ENCODE results near the gene TSPAN2.

Gene TSPAN2

DNA sequence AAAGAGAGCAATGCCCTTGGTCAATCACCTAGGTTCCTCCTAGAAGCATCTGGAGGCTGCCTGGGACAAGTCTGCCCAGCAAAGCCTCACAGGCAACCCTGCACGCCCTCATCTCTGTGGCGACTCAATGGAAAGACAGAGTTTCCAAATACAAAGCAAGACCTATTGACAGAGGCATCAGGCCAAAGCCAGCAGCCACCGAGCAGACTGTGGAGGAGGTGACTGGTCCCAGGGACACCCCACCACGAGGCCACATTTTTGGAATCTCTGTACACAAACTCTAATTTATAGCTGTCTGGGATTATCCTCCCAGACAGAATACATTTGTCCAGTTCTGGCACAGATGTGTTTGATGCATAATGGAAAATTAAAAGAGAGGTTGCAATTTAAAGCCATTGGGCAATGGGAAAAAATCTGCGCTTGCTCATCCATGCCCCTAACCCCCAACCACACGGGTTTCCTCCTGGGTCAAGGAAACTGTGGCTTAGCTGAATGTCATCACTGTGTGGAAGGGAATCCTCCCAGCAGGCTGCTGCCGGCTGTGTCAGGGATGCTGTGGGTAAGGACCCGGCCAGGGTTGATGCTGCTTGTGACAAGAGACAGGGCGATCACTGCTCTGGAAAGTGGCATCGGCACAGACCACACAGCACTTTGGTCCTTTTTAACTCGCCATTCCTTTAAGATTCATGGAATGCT is 14.3 kb downstream of the TSPAN2 start:
- DNase-seq (ENCODE audit: low read depth): no peak

DNA sequence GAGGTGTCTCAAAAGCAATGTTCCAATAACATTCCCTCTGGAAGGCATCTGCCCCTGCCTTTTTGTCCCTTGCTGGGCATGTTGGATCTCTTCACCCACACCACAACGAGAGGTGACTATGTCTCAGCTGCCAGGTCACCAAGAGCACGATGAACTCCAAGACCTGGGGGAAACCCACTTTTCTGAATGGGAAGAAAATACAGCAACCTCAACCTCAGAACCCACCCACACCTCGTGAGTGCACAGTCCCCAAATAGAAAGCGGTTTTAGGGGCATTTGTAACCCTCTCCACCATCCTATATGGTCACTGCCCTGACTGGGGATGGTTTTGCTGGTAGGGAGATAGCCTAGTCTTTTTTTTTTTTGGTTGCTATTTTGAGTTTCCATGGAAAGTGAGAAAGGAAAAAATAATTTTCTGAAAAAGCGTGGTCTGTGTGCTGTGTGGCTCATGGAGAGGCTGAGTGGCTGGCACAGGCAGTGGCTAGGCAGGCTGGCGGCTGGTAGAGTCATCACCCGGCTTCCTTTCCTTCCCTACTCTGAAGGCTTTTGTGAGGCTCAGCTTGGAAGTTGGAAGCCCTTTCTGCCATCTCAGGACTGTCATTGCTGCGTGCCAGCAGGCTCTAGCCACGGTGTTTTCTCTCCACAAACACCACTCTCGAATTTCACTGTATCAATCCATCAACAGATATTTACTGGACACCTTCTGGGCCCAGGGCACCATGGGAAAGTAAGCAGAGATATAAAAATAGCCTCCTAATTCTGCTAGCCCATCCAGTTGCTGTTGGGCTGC is 15.8 kb downstream of the TSPAN2 start:
- no peak for DNase-seq (ENCODE audit: low read depth)

DNA sequence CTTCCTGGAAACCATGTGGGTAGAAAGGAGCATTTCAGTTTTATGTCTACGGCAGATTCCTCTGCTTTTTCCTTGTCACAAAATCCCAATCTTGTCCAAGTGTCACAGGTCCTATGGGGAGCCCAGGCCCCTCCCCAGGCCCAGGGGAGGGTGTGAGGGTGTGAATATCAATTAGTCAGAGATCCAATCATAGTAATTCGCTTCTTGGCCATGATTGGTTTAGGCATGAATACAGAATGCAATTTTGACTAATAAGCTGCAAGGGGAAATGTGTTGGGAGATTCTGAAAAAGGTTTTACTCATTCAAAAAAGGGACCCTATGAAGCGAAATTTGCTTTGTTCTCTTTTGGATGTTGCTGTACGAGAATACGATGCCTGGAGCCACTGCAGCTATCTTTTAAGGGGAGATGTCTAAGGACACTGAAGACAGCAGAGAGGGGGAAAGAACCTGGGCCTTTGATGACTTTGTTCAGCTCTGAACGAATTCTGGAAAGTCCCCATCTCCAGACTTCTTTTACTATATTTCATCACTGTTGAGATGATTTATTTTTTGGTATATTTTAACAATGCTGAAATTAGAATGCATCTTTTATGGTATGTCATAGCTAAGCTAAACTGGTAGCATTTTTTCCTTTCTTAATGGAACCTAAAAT is 18.2 kb downstream of the TSPAN2 start:
- DNase-seq (ENCODE audit: low read depth): no peak

DNA sequence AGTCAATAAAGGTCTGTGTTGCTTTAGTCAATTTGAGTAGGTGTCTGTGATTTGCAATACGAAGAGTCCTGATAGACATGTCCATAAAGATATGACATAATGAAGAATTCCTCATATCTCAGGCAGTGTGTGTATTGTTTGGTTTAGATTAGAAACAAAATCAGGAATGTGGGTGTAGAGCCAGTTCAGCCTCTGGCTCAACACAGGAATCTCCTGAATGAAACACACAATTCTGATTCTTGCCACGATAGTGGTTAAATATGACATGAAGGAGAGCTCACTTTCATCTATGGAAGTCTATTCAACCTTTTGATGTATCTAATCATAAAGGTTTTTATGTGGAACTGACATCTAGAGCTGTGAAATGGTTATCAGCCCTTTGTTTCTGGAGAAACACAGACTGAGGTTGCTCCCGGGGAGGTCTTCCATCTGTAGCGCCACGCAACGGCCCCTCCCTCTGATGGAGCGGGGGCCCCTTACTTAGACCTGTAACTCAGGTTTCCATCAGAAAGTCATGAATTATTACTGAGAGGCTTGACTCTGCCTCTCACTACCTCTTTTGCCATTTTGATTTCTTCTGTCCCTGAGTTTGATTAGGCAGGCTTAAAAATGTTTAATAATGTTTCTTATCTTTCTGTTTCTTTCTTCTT is 19.5 kb downstream of the TSPAN2 start:
- DNase-seq (ENCODE audit: low read depth): no peak

DNA sequence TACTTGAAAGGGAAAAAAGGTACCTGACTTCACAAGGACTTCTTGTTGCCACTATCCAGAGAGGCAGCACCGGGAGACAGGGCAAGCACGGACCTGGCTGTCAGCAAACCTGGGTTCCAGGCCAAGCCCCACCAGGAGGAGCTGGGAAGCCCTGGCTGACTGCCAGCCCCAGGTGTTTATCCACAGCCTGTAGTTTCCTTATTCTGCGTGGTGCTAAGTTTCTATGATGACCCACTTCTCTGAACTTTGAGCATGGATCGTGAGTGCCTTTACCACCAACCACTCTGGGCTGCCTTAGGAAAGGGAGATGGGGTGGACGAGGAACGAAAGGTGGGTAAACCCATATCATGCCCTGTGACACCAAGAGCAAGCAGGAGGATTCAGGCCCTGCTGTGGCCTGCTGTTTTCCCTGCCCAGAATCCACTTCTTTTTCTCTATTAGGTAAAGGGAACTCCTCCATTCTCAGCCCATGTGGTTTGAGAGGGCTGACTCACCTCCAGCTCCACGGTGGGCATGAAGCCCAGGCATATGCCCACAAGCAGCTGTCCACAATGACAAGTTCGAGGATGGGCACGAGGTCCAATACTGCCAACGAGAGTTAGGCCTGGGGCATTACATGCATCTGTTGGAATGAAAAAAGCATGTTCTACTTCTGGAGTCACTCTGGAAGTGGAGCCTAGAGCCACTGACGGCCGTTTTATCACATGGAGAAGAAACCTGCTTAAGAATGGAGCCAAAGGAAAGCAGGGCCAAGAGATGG is 20.3 kb downstream of the TSPAN2 start:
- no peak for DNase-seq (ENCODE audit: low read depth)

DNA sequence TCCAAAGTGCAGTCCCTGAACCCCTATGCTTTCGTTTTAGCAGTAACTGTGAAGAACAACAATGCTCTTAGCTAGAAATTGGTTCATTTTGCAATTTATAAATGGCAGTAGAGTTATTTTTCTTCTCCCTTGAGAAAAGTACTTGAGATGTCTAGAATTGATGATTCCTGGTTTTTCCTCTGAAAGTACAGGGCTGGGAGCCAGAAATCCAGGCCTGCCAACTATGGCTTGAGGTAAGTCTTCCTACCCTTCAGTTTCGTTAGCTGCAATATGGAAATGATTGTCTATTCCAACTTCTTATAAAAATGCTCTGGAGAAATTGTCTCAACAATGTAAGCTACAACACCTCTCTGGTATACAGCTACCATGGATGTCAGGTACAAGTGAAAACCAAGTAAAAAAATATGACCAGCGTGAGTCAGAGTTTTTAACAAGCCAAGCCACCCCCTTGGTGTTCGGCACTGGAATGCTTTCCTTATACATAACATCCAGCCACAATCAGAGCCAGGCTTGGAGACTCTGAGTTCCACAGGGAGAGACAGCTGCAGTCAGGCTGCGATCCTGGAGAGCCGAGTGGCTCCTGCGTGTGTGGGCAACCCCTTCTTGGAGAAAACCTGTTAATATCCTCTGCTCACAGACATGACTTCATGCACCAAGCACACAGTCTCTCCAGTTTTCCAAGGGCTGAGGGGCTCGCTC is 22.0 kb downstream of the TSPAN2 start:
- no peak for DNase-seq (ENCODE audit: low read depth)

DNA sequence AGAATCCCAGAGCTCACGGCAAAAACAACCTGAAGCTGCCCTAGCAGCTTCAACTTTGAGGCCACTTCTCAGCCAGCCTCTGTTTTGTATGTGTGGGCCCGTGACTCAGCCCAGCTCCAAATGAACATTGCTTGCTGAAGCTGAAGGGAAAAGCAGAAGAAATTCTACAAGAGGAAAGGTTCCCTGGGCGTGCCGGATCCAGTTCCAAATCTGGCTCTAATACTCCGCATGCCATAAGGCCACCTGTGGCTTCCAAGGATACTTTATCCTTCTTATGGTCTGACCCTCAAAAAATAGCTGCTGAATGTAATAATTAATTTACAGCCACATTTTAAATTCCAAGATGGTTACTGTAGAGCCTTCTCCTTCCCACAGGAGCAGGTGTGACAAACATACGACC is 24.3 kb downstream of the TSPAN2 start:
- no peak for DNase-seq (ENCODE audit: low read depth)

DNA sequence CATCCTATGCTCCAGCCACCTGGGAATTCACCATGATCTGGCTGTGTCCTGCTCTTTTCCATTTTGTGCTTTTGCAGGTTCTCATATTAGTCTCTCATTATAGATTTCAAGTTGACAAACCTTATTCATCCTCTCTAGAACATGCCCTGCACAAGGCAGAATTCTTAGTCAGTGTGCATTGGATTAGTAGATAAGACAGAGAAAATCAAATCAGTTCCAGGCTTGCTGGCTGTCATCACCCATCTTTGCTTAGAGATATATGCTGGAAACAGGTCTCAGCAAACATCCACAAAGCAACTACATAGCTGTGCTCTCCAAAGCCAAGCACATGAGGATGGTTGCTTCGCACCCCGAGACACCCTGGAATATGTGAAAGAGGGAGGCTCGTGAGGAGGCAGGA is 24.8 kb downstream of the TSPAN2 start:
- no peak for DNase-seq (ENCODE audit: low read depth)

DNA sequence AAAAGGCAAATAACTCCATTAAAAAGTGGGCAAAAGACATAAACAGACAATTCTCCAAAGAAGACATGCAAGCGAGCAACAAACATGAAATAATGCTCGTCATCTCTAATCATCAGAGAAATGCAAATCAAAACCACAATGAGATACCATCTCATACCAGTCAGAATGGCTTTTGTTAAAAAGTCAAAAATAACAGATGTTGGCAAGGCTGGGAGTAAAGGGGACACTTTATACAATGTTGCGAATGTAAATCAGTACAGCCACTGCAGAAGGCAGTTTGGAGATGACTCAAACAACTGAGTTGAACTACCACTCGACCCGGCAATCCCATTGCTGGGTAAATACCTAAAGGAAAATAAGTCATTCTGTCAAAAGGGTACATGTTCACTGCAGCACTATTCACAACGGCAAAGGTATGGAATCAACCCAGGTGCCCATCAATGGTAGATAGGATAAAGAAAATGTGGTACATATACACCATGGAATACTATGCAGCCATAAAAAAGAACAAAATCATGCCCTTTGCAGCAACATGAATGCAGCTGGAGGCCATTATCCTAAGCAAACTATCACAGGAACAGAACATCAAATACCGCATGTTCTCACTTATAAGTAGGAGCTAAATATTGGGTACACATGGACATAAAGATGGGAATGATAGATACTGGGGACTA is 25.9 kb downstream of the TSPAN2 start:
- DNase-seq (ENCODE audit: low read depth): no peak

DNA sequence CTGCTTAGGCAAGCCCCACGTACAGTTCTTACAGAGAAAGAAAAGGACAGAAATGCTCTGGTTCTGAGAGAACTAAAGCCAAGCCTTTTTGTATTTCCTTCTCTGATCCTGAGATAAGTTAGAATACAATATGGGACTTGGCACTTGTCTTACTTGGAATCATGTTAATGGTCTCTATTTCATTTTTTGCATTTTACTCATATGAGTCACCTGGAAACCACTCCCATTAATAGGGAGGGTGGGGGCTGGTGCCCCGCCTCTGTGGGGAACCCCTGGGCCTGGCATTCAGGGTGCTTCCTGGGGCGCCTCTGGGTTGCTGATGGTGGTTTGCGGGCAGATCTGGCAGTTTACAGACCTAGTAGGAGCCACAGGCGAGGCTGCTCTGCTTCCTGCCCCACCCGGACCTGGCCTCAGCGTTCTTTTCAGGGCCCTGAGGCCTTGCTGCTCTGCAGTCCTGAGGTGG is 26.7 kb downstream of the TSPAN2 start:
- DNase-seq (ENCODE audit: low read depth): peak; percentile 83

DNA sequence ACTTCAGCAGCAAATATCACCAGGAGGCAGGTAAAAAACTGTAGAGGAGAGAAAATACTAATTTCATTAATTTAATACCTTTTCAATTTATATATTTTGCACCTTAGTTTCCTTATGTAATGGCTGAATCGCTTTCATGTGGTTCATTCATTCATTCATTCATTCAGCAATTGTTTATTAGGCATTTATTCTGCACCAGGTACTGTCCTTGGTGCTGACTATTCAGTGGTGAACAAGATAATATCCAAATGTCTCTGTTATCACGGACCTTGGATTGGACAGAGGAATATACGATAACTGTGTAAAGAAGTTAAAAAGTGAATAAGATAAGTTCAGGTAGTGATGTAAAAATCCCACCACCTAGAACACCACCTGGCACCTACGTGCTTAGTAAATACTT is 28.8 kb downstream of the TSPAN2 start:
- no peak for DNase-seq (ENCODE audit: low read depth)

DNA sequence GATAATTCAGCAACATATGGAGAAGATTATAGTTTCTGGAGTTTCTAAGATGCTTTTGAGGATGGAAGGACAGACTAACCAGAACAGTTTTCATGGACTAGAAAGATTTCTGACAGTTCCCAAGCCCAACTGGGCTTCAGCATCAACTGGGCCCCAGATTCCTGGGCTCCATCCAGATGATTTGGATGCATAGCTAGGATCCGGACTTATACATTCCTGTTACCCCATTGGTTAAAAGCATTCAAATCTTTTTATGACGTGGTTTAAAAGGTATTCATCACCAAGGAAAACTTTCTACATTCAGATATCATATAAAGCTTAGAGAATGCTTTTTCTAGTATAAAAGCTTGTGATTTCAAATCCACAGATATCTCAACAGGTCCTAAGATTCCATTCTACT is 30.0 kb downstream of the TSPAN2 start:
- DNase-seq (ENCODE audit: low read depth): no peak

DNA sequence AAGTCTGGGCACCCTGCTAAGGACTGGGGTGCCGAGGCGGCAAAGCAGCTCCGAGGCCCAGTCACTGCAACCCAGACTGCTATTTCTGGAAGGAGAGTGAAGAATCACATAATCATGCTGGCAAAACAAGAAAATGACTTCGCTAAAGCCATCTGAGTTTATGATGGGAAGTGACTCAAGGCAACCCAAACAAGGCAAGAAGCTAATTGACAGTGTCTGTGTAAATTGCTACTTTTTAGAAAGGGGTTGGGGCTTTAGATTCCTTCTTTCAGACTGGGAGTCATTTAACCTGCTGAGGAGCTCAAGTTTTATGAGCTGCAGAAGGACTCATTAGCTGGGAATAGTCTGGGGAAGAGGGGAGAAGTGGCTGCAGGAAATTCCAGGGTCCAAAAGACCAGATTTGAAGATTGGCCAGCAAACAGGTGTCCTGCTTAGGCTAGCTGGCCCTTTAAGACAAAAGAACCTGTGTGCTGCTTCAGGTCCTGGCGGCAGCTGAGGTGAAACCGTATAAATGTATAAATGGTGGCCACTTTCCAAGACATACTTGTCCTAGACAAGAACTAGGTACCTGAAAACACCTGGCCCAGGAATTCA is 31.5 kb downstream of the TSPAN2 start:
- DNase-seq (ENCODE audit: low read depth): no peak

DNA sequence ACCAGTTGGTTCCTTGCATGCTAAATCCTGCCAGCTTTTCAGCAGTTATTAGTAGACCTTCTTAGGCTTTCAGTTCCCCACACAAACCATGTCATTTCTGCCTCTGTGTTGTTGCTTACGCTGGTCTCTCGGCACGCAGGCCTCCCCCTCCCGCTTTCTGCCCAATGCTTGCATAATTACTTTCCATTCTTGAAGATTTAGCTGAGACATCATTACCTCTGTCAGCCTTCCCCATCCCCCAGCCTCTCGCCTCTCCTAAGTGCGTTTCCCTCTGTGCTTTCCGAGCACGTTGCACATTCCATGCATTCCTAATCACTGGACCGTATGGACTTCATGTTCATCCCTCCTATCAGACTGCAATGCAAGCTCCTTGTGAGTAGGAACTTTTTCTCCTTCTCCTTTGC is 32.9 kb downstream of the TSPAN2 start:
- DNase-seq (ENCODE audit: low read depth): no peak

DNA sequence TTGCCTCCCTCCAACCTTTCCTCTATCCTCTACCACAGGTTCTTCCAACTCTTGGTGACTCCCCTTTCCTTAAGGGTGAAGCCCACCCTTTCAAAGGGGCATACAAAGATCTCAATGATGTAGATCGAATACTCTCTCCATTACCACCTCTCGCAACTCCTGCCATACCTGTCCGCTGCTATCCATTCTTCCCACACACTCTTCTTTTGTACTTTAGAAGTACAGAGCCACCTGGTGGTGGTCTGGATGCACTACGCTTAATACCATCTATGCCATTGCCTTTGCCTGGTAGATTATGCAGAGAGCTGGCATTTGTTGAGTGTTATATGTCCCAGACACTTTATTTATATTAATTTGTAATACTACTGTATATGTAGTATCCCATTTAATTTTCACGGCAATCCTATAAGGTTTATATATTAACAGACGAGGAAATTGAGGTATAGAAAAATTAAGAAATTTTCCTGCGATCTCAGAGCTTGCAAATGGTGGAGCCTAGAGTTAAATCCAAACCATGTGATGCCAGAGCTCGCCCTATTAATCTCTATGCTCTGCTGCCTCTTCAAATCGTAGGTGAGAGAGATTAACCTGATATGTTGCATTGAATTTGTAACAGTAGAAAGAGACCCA is 36.7 kb downstream of the TSPAN2 start:
- DNase-seq (ENCODE audit: low read depth): no peak

DNA sequence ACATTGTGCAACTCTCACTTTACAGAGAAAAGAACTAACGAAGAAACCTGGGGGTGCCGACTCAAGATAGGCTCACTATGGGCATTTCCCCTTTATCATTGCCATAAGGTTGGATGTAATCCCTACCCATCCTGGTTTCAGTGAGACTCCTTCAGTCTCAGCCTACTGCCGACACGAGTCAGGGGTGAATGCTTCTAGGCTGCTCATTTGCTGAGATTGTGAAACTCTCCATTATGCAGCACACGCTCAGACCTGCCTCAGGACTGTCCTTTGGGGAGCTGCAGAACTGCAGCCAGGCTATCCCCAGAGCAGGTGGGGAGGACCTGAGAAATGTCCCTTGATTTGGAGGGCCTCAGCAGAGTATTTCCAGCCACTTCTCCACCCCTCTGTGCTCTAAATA is 37.5 kb downstream of the TSPAN2 start:
- no peak for DNase-seq (ENCODE audit: low read depth)

DNA sequence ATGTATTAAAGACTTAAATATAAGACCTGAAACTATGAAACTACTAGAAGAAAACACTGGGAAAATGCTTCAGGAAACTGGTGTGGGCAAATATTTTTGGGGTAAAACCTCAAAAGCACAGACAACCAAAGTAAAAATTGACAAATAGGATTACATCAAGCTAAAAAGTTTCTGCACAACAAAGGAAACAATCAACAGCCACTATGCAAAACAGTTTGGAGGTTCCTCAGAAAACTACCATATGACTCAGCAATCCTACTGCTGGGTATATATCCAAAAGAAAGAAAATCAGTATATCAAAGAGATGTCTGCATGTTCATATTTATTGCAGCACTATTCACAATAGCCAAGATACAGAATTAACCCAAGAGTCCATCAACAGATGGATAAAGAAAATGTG is 42.6 kb downstream of the TSPAN2 start:
- DNase-seq (ENCODE audit: low read depth): no peak

DNA sequence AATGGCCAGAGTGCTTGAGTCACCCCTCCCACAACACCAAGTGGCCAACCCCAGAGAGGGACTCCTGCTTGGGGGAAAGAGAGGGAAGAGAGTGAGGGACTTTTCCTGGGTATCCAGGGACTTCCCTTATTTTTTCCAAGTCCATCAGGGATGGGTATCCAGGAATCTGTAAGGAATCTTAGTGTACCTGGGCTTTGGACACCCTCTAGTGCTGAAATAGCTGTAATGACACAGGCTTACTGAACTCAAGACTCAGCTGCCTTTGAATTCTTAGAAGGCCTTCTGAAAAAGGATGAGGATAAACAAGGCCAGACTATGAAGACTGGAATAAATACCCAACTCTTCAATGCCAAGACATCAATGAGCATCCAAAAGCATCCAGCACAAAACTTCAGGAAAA is 47.6 kb downstream of the TSPAN2 start:
- no peak for DNase-seq (ENCODE audit: low read depth)

DNA sequence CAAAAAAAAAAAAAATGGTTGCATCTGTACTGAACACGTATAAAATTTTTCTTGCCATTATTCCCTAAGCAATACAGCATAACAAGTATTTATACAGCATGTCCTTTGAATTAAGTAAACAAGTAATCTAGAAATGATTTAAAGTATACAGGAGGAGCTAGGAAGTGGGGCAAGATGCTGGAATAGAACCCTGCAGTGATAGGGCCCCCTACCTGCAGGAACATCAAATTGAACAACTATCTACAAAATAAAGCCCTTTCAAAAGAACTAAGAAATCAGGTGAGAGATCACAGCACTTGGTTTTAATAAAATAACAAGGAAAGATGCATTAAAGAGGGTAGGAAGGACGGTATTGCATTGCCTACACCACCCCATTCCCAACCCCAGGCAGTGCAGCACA is 48.8 kb downstream of the TSPAN2 start:
- DNase-seq (ENCODE audit: low read depth): no peak
